CD4-positive, alpha-beta T cell treated with Interleukin-2 at 100 ng/mL for 4 hours (primary cell): Measurements from ENCODE around the gene CASS4.
"Not testable (repeated sequence)": the region's sequence is repeated elsewhere in the genome, so short reads cannot be mapped to it uniquely, and the experiment has no call there.

Experiments used
- DNase-seq: peaks from one replicate; pipeline ENCODE4 v3.0.0-alpha.2; 2020; ENCODE audit warnings: low spot score

Gene CASS4

GRCh38 chr20:56411759-56412472 lies at the start of gene CASS4:
TSS of gene CASS4 (plus strand) at chr20:56412260. CDS start at chr20:56412459, 199 bp downstream.
- DNase-seq: peak; percentile 65

GRCh38 chr20:56362833-56363413 lies 49.1 kb upstream of the CASS4 start:
- DNase-seq: no peak

- DNase-seq: no peak
These were observed 48.6 kb upstream of the CASS4 start for GRCh38 chr20:56363491-56363890.

GRCh38 chr20:56368351-56369134 lies 43.5 kb upstream of the CASS4 start:
- no peak for DNase-seq

GRCh38 chr20:56369179-56369578 lies 42.9 kb upstream of the CASS4 start:
- DNase-seq: no peak

- DNase-seq: no peak
These were observed 40.1 kb upstream of the CASS4 start for GRCh38 chr20:56371977-56372376.

GRCh38 chr20:56372850-56373249 lies 39.2 kb upstream of the CASS4 start:
- DNase-seq: no peak

GRCh38 chr20:56373942-56374341 lies 38.1 kb upstream of the CASS4 start:
- DNase-seq: peak; percentile 35

GRCh38 chr20:56376331-56376730 lies 35.7 kb upstream of the CASS4 start:
- no peak for DNase-seq

GRCh38 chr20:56378386-56378785 lies 33.7 kb upstream of the CASS4 start:
- no peak for DNase-seq

- no peak for DNase-seq
These were observed 31.7 kb upstream of the CASS4 start for GRCh38 chr20:56380375-56380774.

- DNase-seq: no peak
These were observed 30.6 kb upstream of the CASS4 start for GRCh38 chr20:56381501-56381900.

GRCh38 chr20:56382696-56383095 lies 29.4 kb upstream of the CASS4 start:
- DNase-seq: no peak

- DNase-seq: no peak
These were observed 28.7 kb upstream of the CASS4 start for GRCh38 chr20:56383334-56383733.

GRCh38 chr20:56385130-56385529 lies 26.9 kb upstream of the CASS4 start:
- DNase-seq: no peak

- no peak for DNase-seq
These were observed 25.8 kb upstream of the CASS4 start for GRCh38 chr20:56386219-56386618.

GRCh38 chr20:56388882-56389281 lies 23.2 kb upstream of the CASS4 start:
- no peak for DNase-seq

GRCh38 chr20:56389807-56390206 lies 22.3 kb upstream of the CASS4 start:
- DNase-seq: no peak

- DNase-seq: not testable (repeated sequence)
These were observed 21.7 kb upstream of the CASS4 start for GRCh38 chr20:56390396-56390795.

GRCh38 chr20:56391037-56391436 lies 21.0 kb upstream of the CASS4 start:
- no peak for DNase-seq

GRCh38 chr20:56391596-56392131 lies 20.4 kb upstream of the CASS4 start:
- no peak for DNase-seq

GRCh38 chr20:56392132-56392880 lies 19.8 kb upstream of the CASS4 start, which contains the start of the genes AURKA and CSTF1:
TSS of gene AURKA (minus strand) at chr20:56392215. CDS start at chr20:56388197, 4,018 bp downstream.
TSS of gene CSTF1 (plus strand) at chr20:56392645. CDS start at chr20:56395553, 2,908 bp downstream.
- peak; percentile 100 for DNase-seq
